Ovary (tissue), 3 donors: ENCODE results near the gene PHF11.

Experiments
- CTCF ChIP-seq, 3 donors: fragments of 450-650 bp in 2 of 3; fragments of 200-600 bp in 1 of 3; IDR thresholded peaks; one replicate each; pipeline versions ENCODE4 v1.5.1 to v1.8.0; 2016 to 2022; ENCODE audit warnings: antibody characterized with exemption in 3 of 3, mild to moderate bottlenecking in 1 of 3
- EP300 ChIP-seq: sonication (generic); formaldehyde crosslinking; IDR thresholded peaks from one replicate; pipeline ENCODE4 v1.6.1; 2017; ENCODE audit warnings: antibody characterized with exemption
- donor health status: DM: no; HTN: no; CAD: no.

- TF ChIP-seq EP300 (no peak), CTCF (IDR thresholded peaks at IDR 0.05) (no peak)
These were observed 8.2 kb downstream of the PHF11 start for GRCh38 chr13:49503951-49504350.
